Measurements from ENCODE around the gene SLC39A12. TPM values are rescaled to one million over a fixed set of nuclear protein-coding genes. Genes with fewer than 3 reads are reported as not detected.

SLC39A12 gene
- total and polyA plus RNA-seq, 10 of the 15 experiments (the other 5 are each of a cell fraction or from before 2014, with no cell fraction given), result 0.47 to 1.5 (median 0.68) TPM; not detected in 1

DNA sequence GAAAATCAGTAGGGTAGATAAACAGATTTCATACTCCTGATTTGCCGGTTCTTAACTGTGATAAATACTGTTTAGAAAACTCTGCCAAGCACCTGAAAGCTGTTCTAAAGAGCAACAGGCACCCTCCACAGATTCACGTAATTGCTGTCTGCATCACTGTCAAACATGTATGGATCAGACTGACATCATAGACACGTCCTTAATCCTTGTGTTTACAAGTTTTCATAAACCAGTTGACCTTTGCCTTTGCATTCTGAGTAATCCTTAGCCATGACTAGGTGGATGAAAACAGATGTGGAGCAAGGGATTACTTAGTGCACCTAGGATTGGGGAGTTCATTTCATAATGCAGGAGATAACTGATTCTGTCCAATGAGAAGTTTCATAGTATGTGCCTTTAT is 41.6 kb downstream of the SLC39A12 start:
- peaks cover 6% of the 10 kb centered on the region for H3K4me1 ChIP-seq (ENCODE audit: control insufficient read depth, insufficient read depth, low read length)
- no peak for FAIRE-seq
- ChIA-PET RAD21 (ENCODE audit: unreplicated experiment) (no interaction called here), CTCF (no interaction called here), POLR2A (no interaction called here), SMC1A (ENCODE audit: uncharacterized antibody, unreplicated experiment) (no interaction called here)
- no peaks in the 10 kb centered on the region for H3K79me2 ChIP-seq (ENCODE audit: control insufficient read depth, insufficient read depth, low read length)
- intact Hi-C loops (cut with micrococcal nuclease; ENCODE audit: unreplicated experiment) (no loop called here), in situ Hi-C loops (cut with MboI) (no loop called here)
- H2AFZ ChIP-seq (ENCODE audit: control insufficient read depth, low read depth, low read length), result no peak overlapping the region
- no peak overlapping the region for H3K9ac ChIP-seq (ENCODE audit: control insufficient read depth, insufficient read depth, low read length)
- no peaks in the 10 kb centered on the region; the same call in 1 of the 3 replicates for H3K9me3 ChIP-seq (replicated peaks; ENCODE audit: control insufficient read depth, insufficient read depth, low read length)
- TF ChIP-seq, protein P1, sequence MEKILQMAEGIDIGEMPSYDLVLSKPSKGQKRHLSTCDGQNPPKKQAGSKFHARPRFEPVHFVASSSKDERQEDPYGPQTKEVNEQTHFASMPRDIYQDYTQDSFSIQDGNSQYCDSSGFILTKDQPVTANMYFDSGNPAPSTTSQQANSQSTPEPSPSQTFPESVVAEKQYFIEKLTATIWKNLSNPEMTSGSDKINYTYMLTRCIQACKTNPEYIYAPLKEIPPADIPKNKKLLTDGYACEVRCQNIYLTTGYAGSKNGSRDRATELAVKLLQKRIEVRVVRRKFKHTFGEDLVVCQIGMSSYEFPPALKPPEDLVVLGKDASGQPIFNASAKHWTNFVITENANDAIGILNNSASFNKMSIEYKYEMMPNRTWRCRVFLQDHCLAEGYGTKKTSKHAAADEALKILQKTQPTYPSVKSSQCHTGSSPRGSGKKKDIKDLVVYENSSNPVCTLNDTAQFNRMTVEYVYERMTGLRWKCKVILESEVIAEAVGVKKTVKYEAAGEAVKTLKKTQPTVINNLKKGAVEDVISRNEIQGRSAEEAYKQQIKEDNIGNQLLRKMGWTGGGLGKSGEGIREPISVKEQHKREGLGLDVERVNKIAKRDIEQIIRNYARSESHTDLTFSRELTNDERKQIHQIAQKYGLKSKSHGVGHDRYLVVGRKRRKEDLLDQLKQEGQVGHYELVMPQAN (conservative IDR thresholded peaks at IDR 0.05), result no peak
- TF ChIP-seq, protein P2, sequence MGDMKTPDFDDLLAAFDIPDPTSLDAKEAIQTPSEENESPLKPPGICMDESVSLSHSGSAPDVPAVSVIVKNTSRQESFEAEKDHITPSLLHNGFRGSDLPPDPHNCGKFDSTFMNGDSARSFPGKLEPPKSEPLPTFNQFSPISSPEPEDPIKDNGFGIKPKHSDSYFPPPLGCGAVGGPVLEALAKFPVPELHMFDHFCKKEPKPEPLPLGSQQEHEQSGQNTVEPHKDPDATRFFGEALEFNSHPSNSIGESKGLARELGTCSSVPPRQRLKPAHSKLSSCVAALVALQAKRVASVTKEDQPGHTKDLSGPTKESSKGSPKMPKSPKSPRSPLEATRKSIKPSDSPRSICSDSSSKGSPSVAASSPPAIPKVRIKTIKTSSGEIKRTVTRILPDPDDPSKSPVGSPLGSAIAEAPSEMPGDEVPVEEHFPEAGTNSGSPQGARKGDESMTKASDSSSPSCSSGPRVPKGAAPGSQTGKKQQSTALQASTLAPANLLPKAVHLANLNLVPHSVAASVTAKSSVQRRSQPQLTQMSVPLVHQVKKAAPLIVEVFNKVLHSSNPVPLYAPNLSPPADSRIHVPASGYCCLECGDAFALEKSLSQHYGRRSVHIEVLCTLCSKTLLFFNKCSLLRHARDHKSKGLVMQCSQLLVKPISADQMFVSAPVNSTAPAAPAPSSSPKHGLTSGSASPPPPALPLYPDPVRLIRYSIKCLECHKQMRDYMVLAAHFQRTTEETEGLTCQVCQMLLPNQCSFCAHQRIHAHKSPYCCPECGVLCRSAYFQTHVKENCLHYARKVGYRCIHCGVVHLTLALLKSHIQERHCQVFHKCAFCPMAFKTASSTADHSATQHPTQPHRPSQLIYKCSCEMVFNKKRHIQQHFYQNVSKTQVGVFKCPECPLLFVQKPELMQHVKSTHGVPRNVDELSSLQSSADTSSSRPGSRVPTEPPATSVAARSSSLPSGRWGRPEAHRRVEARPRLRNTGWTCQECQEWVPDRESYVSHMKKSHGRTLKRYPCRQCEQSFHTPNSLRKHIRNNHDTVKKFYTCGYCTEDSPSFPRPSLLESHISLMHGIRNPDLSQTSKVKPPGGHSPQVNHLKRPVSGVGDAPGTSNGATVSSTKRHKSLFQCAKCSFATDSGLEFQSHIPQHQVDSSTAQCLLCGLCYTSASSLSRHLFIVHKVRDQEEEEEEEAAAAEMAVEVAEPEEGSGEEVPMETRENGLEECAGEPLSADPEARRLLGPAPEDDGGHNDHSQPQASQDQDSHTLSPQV (IDR thresholded peaks at IDR 0.05), result no peak
- TF ChIP-seq FOS (IDR thresholded peaks at IDR 0.05; ENCODE audit: borderline replicate concordance, extremely low read depth, insufficient read length), result no peak
- TF ChIP-seq ZNF622 (IDR thresholded peaks at IDR 0.05), result no peak
- TF ChIP-seq CHD1 (IDR thresholded peaks at IDR 0.05; ENCODE audit: low read depth, low read length), result no peak
- TF ChIP-seq ZNF217 (IDR thresholded peaks at IDR 0.05), result no peak
- TF ChIP-seq NRF1 (conservative IDR thresholded peaks at IDR 0.05; ENCODE audit: low read depth, low read length), result no peak
- TF ChIP-seq KAT2A (conservative IDR thresholded peaks at IDR 0.05; ENCODE audit: control insufficient read depth, low read depth, low read length), result no peak
- TF ChIP-seq, protein P3, sequence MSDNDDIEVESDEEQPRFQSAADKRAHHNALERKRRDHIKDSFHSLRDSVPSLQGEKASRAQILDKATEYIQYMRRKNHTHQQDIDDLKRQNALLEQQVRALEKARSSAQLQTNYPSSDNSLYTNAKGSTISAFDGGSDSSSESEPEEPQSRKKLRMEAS (IDR thresholded peaks at IDR 0.05; ENCODE audit: low read depth, low read length), result no peak
- no peak for TF ChIP-seq TCF7 (IDR thresholded peaks at IDR 0.05; ENCODE audit: borderline replicate concordance)
- TF ChIP-seq, protein P4, sequence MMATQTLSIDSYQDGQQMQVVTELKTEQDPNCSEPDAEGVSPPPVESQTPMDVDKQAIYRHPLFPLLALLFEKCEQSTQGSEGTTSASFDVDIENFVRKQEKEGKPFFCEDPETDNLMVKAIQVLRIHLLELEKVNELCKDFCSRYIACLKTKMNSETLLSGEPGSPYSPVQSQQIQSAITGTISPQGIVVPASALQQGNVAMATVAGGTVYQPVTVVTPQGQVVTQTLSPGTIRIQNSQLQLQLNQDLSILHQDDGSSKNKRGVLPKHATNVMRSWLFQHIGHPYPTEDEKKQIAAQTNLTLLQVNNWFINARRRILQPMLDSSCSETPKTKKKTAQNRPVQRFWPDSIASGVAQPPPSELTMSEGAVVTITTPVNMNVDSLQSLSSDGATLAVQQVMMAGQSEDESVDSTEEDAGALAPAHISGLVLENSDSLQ (IDR thresholded peaks at IDR 0.05), result no peak
- TF ChIP-seq, protein P5, sequence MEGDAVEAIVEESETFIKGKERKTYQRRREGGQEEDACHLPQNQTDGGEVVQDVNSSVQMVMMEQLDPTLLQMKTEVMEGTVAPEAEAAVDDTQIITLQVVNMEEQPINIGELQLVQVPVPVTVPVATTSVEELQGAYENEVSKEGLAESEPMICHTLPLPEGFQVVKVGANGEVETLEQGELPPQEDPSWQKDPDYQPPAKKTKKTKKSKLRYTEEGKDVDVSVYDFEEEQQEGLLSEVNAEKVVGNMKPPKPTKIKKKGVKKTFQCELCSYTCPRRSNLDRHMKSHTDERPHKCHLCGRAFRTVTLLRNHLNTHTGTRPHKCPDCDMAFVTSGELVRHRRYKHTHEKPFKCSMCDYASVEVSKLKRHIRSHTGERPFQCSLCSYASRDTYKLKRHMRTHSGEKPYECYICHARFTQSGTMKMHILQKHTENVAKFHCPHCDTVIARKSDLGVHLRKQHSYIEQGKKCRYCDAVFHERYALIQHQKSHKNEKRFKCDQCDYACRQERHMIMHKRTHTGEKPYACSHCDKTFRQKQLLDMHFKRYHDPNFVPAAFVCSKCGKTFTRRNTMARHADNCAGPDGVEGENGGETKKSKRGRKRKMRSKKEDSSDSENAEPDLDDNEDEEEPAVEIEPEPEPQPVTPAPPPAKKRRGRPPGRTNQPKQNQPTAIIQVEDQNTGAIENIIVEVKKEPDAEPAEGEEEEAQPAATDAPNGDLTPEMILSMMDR (IDR thresholded peaks at IDR 0.05 in 2 of 3, conservative IDR thresholded peaks at IDR 0.05 in 1 of 3; ENCODE audit: control insufficient read depth in 2 of 3, extremely low read depth in 1 of 3, insufficient read depth in 1 of 3, low read depth in 3 of 3, low read length in 3 of 3), result no peak
- WGBS (ENCODE audit: insufficient coverage, insufficient replicate concordance, low lambda C conversion rate, missing lambda C conversion rate), result 41% methylated on average over 3 of the region's 3 CpGs
- no peak overlapping the region for H3K27ac ChIP-seq (ENCODE audit: control insufficient read depth, insufficient read depth)
- DNase-seq (ENCODE audit: low read depth, low spot score), result no peak
- no peak overlapping the region for H3K4me2 ChIP-seq (ENCODE audit: control insufficient read depth, insufficient read depth)
- no peaks in the 10 kb centered on the region for H4K20me1 ChIP-seq (ENCODE audit: control insufficient read depth, insufficient read depth)
- H3K36me3 ChIP-seq (ENCODE audit: control insufficient read depth in 2 of 2, insufficient read depth in 2 of 2, low read length in 1 of 2), result no peaks in the 10 kb centered on the region
- BruUV-seq (replicated peaks), result no TSS peak
- H3K4me3 ChIP-seq, result no peak overlapping the region
- ATAC-seq, result no peak
- no peaks in the 10 kb centered on the region for H3K27me3 ChIP-seq (replicated peaks in 1 of 2; ENCODE audit: control insufficient read depth in 2 of 2, insufficient read depth in 2 of 2, low read length in 1 of 2)
